HuH-7.5 (cell line): ENCODE data around the gene SGK1.
"Not testable (repeated sequence)": the region's sequence is repeated elsewhere in the genome, so short reads cannot be mapped to it uniquely, and the experiment has no call there.

Experiments used
- DNase-seq: peaks from one replicate; pipeline ENCODE4 v3.0.0; 2011; ENCODE audit warnings: low spot score

The SGK1 gene

DNA sequence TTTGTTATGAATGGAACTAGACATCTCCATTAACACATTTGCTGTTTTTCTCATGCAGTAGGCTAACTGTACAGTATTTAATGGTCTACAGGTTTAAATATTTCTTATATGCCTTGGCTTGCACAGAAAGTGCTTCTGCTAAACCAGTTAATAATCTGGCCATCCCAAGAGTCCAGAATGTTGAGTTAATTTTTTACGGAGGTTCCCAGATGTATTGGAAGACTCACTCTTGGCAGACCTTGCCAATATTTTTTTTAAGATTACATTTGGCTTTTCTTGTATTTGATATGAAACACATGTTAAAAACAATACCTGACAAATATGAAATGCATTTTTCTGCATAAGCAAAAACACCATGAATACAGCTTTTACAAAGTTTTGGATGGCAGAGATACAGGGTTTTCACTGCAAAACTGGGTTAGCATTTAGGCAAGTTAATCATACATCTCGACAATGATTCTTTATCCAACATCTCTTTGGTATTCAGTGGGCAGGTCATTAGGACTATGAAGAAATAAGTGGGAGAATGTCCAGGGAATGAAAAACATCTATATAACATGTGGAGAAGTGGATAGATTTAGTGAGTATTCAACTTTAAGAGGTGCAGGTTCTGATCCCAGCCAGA, 94.0 kb downstream of the SGK1 start:
- DNase-seq: no peak

- no peak for DNase-seq
Measured at GRCh38 chr6:134221250-134221649, 96.7 kb downstream of the SGK1 start.

- DNase-seq: no peak
Measured at GRCh38 chr6:134217798-134218140, 100.1 kb downstream of the SGK1 start.

DNA sequence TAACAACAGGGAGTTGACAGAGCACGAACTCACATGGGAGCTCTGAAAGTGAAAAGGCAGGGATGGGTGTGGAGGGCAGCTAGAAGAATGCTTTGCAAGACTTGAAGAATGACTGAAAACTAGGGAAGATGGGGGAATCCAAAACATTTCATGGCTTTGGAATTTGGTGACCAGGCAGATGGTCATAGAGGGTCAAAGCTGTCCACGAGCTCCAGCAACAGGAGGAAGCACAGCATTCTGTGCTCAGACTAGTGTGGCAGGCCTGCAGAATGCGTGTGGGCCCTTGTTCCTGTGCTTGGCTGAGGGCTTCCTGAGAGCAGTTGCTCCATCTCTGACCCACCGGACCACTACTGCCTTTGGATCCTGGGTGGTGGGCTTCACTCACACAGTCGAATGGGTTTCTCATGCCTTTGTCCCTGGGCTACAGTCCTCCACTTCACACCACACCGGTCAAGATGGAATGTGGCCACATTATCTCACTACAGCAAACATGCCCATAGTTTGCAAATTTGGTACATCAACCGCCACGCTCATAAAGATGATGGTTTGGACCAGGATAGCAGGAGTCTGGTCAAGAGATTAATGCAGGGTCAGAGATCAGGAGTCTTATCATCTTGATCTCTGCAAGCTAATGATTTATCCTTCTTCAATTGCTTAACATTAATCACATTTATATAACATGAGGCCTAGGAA, 100.7 kb downstream of the SGK1 start:
- DNase-seq: no peak

GRCh38 chr6:134216301-134217010, 101.5 kb downstream of the SGK1 start:
- DNase-seq: no peak

GRCh38 chr6:134213410-134213809, 104.5 kb downstream of the SGK1 start:
- not testable (repeated sequence) for DNase-seq

GRCh38 chr6:134211297-134211696, 106.6 kb downstream of the SGK1 start:
- no peak for DNase-seq

- DNase-seq: no peak
Measured at GRCh38 chr6:134207421-134207820, 110.5 kb downstream of the SGK1 start.

- DNase-seq: no peak
Measured at GRCh38 chr6:134205366-134205765, 112.5 kb downstream of the SGK1 start.

- not testable (repeated sequence) for DNase-seq
Measured at GRCh38 chr6:134204759-134205158, 113.2 kb downstream of the SGK1 start.

- DNase-seq: no peak
Measured at GRCh38 chr6:134204031-134204430, 113.9 kb downstream of the SGK1 start.

DNA sequence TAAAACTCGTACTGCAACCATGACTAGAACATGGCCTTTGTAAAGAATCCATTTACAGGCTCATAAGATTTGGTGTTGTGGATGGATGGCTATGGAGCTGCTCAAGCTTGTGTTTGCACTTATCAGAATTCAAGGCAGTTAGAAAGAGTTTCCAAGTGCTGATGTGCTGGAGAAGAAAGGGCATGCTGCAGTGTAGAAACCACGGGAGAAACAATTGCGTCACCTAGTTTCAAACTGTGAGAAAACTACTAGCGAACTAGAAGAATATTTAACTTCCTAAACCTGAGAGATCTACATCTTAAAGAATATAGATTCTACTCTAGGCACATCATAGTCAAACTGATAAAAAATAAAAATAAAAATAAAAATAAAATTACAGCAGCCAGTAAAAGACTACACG, 116.2 kb downstream of the SGK1 start:
- no peak for DNase-seq

- peak; percentile 46 for DNase-seq
Measured at GRCh38 chr6:134199848-134200606, 117.9 kb downstream of the SGK1 start.

DNA sequence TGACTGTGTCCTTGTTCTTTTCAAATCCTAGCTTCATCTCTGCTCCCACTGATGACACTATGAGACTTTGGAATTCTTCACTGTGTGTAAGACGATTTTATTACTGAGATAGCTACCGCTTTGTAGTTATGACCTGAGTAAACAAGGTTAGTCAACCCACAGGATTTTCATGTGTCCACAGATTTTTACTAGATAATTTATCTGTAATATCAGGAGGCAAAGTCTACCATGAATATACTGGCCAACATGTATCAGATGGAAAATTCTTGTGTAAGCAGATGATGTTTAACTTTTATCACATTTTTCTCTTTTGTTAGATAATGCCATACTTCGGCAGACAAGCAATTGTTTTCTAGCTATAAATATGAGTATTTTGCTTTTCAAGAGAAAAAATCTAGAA, 119.8 kb downstream of the SGK1 start:
- peak; percentile 43 for DNase-seq

DNA sequence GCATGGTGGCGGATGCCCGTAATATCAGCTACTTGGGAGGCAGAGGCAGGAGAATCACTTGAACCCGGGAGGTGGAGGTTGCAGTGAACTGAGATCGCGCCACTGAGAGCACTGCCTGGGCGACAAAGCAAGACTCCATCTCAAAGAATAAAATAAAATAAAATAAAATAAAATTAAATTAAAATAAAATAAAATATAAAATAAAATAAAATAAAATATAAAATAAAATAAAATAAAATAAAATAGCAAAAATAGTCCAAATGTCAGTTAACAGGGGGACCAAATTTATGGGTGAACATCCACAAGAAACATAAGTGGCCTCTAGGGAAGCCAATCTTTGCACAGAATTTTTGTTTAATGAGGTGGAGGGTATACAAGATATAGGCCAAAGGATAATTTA, 120.2 kb downstream of the SGK1 start:
- not testable (repeated sequence) for DNase-seq

DNA sequence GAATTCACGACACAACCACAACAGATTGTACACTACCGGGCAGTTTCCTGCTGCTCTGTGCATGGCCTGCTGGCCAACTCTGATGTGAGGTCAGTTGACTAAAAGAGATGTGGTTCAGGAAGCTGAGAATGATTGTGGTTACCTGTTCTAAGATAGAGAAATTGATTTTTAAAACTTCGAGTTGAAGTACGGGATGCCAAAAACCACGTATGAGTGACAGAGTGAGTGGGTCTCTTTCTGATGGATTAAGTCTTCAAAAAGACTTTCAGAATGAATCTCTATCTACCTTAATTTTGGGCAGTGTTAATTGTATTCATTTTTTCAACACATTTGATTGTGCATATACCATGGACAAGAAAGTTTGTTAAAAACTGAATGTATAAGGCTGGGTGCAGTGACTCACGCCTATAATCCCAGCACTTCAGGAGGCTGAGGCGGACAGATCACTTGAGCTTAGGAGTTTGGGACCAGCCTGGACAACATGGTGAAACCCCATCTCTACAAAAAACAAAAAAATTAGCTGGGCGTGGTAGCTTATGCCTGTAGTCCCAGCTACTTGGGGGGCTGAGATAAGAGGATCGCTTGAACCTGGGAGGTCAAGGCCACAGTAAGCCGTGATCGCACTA, 121.2 kb downstream of the SGK1 start:
- no peak for DNase-seq

DNA sequence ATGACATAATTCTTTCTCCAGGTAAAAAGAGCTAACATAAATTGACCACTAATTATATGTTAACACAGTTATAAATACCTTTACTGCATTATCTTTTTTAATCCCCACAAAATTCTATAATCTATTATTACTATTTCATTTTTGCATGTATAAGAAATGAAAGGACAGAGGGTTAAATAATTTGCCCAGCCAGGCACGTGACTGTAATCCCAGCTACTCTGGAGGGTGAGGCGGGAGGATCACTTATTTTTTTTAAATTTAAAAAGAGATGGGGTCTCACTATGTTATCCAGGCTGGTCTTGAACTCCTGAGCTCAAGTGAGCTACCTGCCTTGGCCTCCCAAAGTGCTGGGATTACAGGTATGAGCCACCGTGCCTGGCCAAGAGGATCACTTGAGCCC, 121.9 kb downstream of the SGK1 start:
- DNase-seq: no peak

- DNase-seq: no peak
Measured at GRCh38 chr6:134195164-134195906, 122.6 kb downstream of the SGK1 start.

DNA sequence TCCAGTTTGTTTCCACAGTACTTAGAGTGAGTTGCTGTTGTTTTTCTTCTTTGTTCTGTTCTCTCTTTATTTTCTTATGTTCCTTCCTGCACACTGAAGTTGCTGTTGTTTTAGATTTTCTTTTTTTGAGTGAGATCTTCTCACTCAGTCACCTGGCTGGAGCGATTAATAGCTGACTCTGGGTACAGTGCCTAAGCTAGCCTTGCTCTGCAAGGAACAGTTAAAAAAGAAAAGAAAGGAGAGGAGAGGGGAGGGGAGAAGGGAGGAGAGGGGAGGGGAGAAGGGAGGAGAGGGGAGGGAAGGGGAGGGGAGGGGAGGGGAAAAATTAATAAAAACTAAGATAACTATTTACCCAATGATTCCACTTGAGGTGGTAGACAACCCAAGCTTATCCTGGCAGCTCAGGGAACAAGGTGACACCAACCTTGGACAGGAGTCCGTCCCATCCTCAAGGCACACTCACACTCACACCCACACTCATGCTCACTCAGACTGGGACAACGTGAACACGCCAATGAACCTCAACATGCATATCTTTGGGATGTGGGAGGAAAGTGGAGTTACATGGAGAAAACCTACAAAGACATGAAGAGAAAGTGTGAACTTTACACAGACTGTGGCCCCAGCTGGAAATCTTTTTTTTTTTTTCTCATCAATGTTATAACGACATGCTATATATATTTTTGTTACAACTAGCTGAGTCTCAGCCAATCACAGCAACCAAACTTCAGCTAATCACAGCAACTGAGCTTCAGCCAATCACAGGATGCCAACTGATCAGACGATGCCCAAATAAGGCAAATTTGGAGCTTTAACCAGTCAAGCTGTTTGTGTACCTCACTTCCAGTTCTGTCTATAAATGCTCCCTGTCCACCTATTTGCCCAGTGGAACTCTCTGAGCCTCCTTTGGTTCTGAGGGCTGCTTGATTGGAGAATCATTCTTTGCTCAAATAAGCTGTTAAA, 124.1 kb downstream of the SGK1 start:
- DNase-seq: no peak

- DNase-seq: not testable (repeated sequence)
Measured at GRCh38 chr6:134192609-134193008, 125.3 kb downstream of the SGK1 start.
